ENCODE measurements around the gene TDO2.

Gene TDO2

DNA sequence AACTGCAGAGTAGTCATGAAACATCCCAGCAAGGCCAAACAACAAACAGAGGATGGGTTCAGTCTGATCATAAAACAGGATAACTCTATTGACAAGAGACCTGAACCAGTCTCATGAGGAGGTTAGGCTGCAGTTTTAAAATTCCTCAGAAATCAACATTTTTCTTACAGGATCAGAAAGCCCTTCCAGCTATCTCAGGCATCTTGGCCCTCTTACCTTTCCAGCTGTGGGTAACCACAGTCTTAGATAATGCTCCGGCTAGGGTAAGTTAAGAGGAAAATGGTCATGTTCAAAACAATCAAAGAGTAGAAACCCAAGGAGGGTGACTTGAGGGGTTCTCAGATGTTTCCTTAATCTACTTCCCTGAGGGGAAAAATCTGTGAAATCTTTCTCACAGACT, 45.0 kb downstream of the TDO2 start:
- peak; percentile 66 for DNase-seq (ENCODE audit: low read depth, low spot score)
- in situ Hi-C loops (cut with HindIII; ENCODE audit: low sequenced_read_pairs), result no loop called here
- H3K4me3 ChIP-seq (ENCODE audit: low read depth, low read length), result no peak overlapping the region
- TF ChIP-seq, protein P1, sequence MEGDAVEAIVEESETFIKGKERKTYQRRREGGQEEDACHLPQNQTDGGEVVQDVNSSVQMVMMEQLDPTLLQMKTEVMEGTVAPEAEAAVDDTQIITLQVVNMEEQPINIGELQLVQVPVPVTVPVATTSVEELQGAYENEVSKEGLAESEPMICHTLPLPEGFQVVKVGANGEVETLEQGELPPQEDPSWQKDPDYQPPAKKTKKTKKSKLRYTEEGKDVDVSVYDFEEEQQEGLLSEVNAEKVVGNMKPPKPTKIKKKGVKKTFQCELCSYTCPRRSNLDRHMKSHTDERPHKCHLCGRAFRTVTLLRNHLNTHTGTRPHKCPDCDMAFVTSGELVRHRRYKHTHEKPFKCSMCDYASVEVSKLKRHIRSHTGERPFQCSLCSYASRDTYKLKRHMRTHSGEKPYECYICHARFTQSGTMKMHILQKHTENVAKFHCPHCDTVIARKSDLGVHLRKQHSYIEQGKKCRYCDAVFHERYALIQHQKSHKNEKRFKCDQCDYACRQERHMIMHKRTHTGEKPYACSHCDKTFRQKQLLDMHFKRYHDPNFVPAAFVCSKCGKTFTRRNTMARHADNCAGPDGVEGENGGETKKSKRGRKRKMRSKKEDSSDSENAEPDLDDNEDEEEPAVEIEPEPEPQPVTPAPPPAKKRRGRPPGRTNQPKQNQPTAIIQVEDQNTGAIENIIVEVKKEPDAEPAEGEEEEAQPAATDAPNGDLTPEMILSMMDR (IDR thresholded peaks at IDR 0.05; ENCODE audit: low read depth, low read length), result no peak

DNA sequence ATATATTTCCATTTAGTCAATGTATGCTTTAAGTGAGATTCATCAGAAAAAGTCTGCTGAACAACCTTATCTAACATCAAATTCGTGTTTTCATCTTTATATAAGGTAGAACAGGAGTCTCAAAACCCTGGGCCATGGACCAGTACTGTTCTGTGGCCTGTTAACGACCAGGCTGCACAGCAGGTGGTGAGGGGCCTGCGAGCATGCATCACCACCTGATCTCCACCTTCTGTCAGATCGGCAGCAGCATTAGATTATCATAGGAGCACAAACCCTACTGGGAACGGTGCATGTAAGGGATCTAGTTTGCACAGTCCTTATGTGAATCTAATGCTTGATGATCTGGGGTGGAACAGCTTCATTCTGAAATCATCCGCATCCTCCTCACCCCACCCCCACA, 47.0 kb downstream of the TDO2 start:
- in situ Hi-C loops (cut with HindIII; ENCODE audit: low sequenced_read_pairs), result no loop called here
- no peak overlapping the region for H3K4me3 ChIP-seq (ENCODE audit: low read depth, low read length)
- no peak for DNase-seq (ENCODE audit: low read depth, low spot score)
- TF ChIP-seq, protein P1 (IDR thresholded peaks at IDR 0.05; ENCODE audit: low read depth, low read length), result no peak

DNA sequence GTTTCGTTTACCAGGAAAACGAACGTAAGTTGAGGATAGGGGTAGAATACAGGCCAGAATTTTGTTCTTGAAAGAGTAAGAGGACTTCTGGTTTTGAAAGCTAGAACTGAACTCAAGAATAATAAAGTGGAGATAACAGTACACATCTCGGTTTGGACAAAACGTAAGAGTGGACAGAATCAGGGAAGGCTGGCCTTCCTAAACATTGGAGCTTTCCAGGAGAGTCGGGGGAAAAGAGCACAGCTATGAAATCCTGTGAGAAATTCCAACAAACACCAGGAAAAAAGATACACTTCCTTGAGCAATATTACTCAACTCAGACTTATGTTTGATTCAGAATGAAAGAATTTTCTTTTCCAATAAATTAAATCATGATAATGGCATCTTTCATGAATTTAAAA, 49.0 kb downstream of the TDO2 start:
- H3K4me3 ChIP-seq (ENCODE audit: low read depth, low read length), result peak overlapping the region; percentile 70
- TF ChIP-seq, protein P1 (IDR thresholded peaks at IDR 0.05; ENCODE audit: low read depth, low read length), result no peak
- in situ Hi-C loops (cut with HindIII; ENCODE audit: low sequenced_read_pairs), result no loop called here
- peak; percentile 50 for DNase-seq (ENCODE audit: low read depth, low spot score)

DNA sequence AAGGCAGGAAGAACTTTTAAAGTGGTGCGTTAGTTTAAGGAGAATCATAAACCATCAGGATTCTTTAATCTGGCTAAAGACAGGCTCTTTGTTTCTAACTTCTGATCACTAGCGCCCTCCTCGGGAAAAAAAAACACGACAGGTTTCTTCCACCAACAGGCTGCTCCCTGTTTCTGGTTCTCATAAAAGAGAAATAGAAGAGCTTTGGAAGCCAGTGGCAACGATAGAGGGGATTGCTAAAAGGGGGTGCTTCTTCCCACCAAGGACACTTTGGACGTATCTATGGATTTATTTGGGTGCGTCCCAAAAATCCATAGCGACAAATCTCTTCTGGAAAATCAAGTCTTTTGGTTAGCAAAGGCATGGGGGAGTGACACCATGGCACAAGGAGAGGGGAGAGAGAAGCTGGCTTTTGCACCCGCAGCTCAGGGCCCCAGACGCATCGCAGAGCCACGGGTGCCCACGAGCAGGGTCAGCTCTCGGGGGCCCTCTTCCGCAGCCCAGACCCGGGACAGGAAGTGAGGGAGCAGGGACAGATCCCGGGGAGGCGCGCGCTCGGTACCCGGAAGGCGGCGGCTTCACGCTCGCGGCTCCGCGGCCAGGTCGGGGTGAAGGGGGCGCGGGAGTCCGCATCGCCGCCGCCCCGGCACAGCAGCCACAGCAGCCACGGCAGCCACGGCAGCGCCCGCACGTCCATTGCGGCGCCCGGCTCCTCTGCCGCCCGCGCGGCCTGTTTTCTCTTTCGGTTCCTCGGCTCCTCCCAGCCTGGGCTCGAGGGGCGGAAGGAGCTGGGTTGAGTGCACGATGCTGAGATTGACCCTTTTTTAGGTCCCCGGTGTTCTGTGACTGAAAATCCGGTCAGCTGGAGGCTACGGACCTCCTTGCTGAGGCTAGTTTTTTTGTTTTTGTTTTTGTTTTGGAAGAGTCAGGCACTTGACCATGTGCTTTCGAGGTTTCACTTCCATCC, 49.9 kb downstream of the TDO2 start, which contains the start of gene CTSO:
Gene CTSO, minus strand, starts transcription at position 716 of the 967 bp plus-strand sequence. Its CDS starts 19 bp downstream, at position 697.
- in situ Hi-C loops (cut with HindIII; ENCODE audit: low sequenced_read_pairs), result no loop called here
- TF ChIP-seq, protein P1 (IDR thresholded peaks at IDR 0.05; ENCODE audit: low read depth, low read length), result peak; percentile 56
- peak; percentile 91 for DNase-seq (ENCODE audit: low read depth, low spot score)
- peak within 1 kb of the TSS; percentile 70 for H3K4me3 ChIP-seq (ENCODE audit: low read depth, low read length)

DNA sequence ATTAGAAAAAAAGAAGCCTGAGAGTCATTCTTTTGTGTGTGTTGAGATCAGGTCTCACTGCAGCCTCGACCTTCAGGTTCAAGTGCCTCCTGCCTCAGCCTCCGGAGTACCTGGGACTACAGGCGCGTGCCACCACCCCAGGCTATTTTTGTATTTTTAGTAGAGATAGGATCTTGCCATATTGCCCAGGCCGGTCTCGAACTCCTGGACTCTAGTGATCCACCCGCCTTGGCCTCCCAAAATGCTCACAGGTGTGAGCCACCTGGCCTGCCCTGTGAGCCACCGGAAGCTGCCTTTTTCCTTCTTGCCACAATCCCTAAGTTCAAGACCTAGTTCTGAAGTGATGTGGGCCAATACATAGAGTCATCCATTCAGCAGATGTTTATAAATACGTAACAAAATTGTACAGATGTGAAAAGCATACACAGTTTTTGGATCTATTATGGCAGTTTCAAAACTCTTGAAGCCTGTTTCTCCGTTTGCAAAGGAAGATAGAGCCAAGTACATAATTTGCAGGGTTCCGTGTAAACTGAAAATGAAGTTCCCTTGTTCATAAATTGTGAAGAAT, 50.7 kb downstream of the TDO2 start:
- TF ChIP-seq, protein P1 (IDR thresholded peaks at IDR 0.05; ENCODE audit: low read depth, low read length), result no peak
- in situ Hi-C loops (cut with HindIII; ENCODE audit: low sequenced_read_pairs), result no loop called here
- DNase-seq (ENCODE audit: low read depth, low spot score), result no peak
- H3K4me3 ChIP-seq (ENCODE audit: low read depth, low read length), result peak overlapping the region; percentile 70

DNA sequence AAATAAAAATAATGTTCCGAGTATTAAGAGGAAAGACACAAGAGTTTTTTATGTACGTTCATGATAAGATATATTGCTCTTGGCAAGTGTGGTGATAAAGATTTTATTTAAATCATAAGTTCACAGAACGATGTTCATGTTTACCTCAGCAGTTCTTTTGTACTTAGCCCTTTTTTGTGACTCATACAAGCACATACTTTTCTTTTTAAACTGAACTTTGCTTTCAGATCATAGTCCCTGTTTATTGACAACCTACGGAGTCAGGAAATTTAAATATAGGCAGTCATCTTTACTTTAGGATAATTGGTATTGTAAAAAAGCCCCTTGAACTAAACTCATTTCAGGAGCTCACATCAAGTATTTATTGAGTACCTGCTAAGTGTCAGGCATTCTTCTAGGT, 51.4 kb downstream of the TDO2 start:
- no peak for DNase-seq (ENCODE audit: low read depth, low spot score)
- no peak overlapping the region for H3K4me3 ChIP-seq (ENCODE audit: low read depth, low read length)
- in situ Hi-C loops (cut with HindIII; ENCODE audit: low sequenced_read_pairs), result no loop called here
- TF ChIP-seq, protein P1 (IDR thresholded peaks at IDR 0.05; ENCODE audit: low read depth, low read length), result no peak
